Ovary (tissue), 9 donors: ENCODE measurements around the gene DCUN1D1. TPM values are rescaled to one million over a fixed set of nuclear protein-coding genes. Genes with fewer than 3 reads are reported as not detected.

Experiments
- DNase-seq, 5 donors: peaks; one replicate each; pipeline ENCODE4 v3.0.0-alpha.2; 2019 to 2020
- H3K27ac ChIP-seq, 2 donors: fragments of 200-600 bp; one replicate each; pipeline versions ENCODE4 v1.5.1 to v1.8.0; 2019 to 2022
- H3K27me3 ChIP-seq: fragments of 200-600 bp; one replicate; pipeline ENCODE4 v1.8.0; 2022
- H3K36me3 ChIP-seq: fragments of 200-600 bp; sonication (generic); one replicate; pipeline ENCODE4 v1.5.1; 2019
- H3K4me1 ChIP-seq: one replicate; pipeline ENCODE4 v1.8.1; 2013; ENCODE audit warnings: mild to moderate bottlenecking, moderate library complexity; ENCODE audit not compliant: insufficient read depth
- H3K4me3 ChIP-seq: fragments of 200-600 bp; sonication (generic); one replicate; pipeline ENCODE4 v1.5.1; 2017
- H3K9me3 ChIP-seq, 2 donors: fragments of 200-600 bp in 1 of 2; sonication (generic) in 1 of 2; one replicate each; pipeline versions ENCODE4 v1.5.1 to v1.8.1; 2013 to 2019; ENCODE audit warnings: mild to moderate bottlenecking in 1 of 2, moderate library complexity in 1 of 2
- EP300 ChIP-seq: sonication (generic); formaldehyde crosslinking; IDR thresholded peaks from one replicate; pipeline ENCODE4 v1.6.1; 2017; ENCODE audit warnings: antibody characterized with exemption
- POLR2A ChIP-seq: fragments of 450-650 bp; IDR thresholded peaks from one replicate; pipeline ENCODE4 v1.6.1; 2017; ENCODE audit warnings: antibody characterized with exemption, mild to moderate bottlenecking, moderate library complexity
- WGBS, 3 donors: extraction: QIAGEN DNeasy Blood & Tissue Kit in 1 of 3; methylation state at CpG; one replicate each; pipeline versions ENCODE4 v1.1.5 to v1.1.7; 2013 to 2017; 5-methylcytosine and 5-hydroxymethylcytosine counted together
- intact Hi-C, 4 donors: fragments of 100-400 bp; cut with DNase I; formaldehyde crosslinking; loops; one replicate each; pipeline versions ENCODE4 v1.11.0 to v1.15.1; 2022 to 2023
- polyA plus RNA-seq, 2 donors: library from polyadenylated mRNA; stranded (reverse); fragments of 200-250 nt in 1 of 2; fragments of 350-450 nt in 1 of 2; fragmentation: Illumina TruSeq in 1 of 2; extraction: RNeasy Lipid Tissue Mini Kit (QIAGEN cat#74804) in 1 of 2; gene quantifications; one replicate each; pipeline ENCODE4 v1.2.3, GENCODE V29; 2013 to 2014
- total RNA-seq, 7 donors: library from RNA; depleted of rRNA in 2 of 7; stranded (reverse); fragments of >200 nt in 2 of 7; fragmentation: NEBNext Ultra II Directional in 3 of 7; extraction: Animal tissue kit (Norgen Biotek cat#: 25700) in 3 of 7; gene quantifications; one replicate each; pipeline versions ENCODE4 v1.1.0 to v1.2.4, GENCODE V29; 2016 to 2023
- TF ChIP-seq, protein P1 (sequence below), 3 donors: fragments of 450-650 bp in 2 of 3; fragments of 200-600 bp in 1 of 3; IDR thresholded peaks; one replicate each; pipeline versions ENCODE4 v1.5.1 to v1.8.0; 2016 to 2022; ENCODE audit warnings: antibody characterized with exemption in 3 of 3, mild to moderate bottlenecking in 1 of 3
- donor health status: DM: no; HTN: no; CAD: no; lungs with moderate emphysema.
- donor health status: DM: no; HTN: no; CAD: no.
- donor health status: Bipolar disorder and iron deficiency.
- donor health status: DM: yes; HTN: yes; CAD: no.
- donor health status: DM: no; HTN: no; CAD: no.
- donor health status: DM: yes; HTN: yes; CAD: no.

Gene DCUN1D1
- total and polyA plus RNA-seq, 9 donors = 7.7 to 42.7 (median 40.2) TPM

GRCh38 chr3:182957676-182958266 is 22.6 kb downstream of the DCUN1D1 start:
- intact Hi-C loops = no loop called here
- WGBS, 3 donors = 89 to 91% (median 91%) methylated on average over 4 of the region's 4 CpGs
- no peak for TF ChIP-seq POLR2A
- TF ChIP-seq, protein P1, sequence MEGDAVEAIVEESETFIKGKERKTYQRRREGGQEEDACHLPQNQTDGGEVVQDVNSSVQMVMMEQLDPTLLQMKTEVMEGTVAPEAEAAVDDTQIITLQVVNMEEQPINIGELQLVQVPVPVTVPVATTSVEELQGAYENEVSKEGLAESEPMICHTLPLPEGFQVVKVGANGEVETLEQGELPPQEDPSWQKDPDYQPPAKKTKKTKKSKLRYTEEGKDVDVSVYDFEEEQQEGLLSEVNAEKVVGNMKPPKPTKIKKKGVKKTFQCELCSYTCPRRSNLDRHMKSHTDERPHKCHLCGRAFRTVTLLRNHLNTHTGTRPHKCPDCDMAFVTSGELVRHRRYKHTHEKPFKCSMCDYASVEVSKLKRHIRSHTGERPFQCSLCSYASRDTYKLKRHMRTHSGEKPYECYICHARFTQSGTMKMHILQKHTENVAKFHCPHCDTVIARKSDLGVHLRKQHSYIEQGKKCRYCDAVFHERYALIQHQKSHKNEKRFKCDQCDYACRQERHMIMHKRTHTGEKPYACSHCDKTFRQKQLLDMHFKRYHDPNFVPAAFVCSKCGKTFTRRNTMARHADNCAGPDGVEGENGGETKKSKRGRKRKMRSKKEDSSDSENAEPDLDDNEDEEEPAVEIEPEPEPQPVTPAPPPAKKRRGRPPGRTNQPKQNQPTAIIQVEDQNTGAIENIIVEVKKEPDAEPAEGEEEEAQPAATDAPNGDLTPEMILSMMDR (IDR thresholded peaks at IDR 0.05) = no peak
- no peak for TF ChIP-seq EP300

GRCh38 chr3:182957226-182957625 is 23.1 kb downstream of the DCUN1D1 start:
- H3K27me3 ChIP-seq = no peaks in the 10 kb centered on the region

More at GRCh38 chr3:182957676-182958266, 22.6 kb downstream of the DCUN1D1 start:
- Histone ChIP-seq H3K36me3 (no peaks in the 10 kb centered on the region), H3K27me3 (no peaks in the 10 kb centered on the region), H3K4me3 (no peak overlapping the region), H3K4me1 (peaks cover 2% of the 10 kb centered on the region), H3K27ac (no peak overlapping the region), H3K9me3 (no peaks in the 10 kb centered on the region)
- no peak for DNase-seq

GRCh38 chr3:182954553-182955235 is 25.6 kb downstream of the DCUN1D1 start:
- intact Hi-C loops = no loop called here
- no peaks in the 10 kb centered on the region for H3K36me3 ChIP-seq
- H3K9me3 ChIP-seq = no peaks in the 10 kb centered on the region
- H3K4me3 ChIP-seq = no peak overlapping the region
- DNase-seq = no peak
- 83 to 90% (median 90%) methylated on average over 9 of the region's 9 CpGs for WGBS, 3 donors
- no peak overlapping the region for H3K27ac ChIP-seq
- no peak for TF ChIP-seq POLR2A
- no peak for TF ChIP-seq EP300
- TF ChIP-seq, protein P1 (IDR thresholded peaks at IDR 0.05) = no peak
- H3K4me1 ChIP-seq = no peaks in the 10 kb centered on the region
- H3K27me3 ChIP-seq = no peaks in the 10 kb centered on the region

More at GRCh38 chr3:182957226-182957625, 23.1 kb downstream of the DCUN1D1 start:
- Histone ChIP-seq H3K4me1 (no peaks in the 10 kb centered on the region), H3K4me3 (no peak overlapping the region), H3K36me3 (no peaks in the 10 kb centered on the region), H3K9me3 (no peaks in the 10 kb centered on the region), H3K27ac (no peak overlapping the region)
- 88 to 94% (median 94%) methylated on average over 5 of the region's 5 CpGs for WGBS, 3 donors
- TF ChIP-seq EP300 (no peak), POLR2A (no peak)
- TF ChIP-seq, protein P1 (IDR thresholded peaks at IDR 0.05) = no peak
- intact Hi-C loops = no loop called here
- DNase-seq = no peak

DNA sequence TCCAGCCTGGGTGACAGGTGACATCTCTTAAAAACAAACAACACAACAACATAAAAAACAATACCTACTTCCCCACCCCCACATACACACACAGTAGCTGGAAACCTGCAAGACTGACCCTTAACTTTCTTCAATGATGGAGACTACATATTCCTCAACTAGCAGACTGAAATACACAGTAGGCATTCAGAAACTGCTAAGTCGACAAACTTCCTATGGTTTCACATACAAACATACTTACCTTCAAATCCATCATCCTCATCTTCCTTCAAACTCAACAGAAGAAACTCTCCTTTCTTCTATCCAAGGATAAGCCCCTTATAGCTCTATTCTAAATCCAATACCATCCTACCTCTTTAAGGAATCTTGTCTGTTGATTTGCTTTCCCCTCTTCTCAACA is 30.6 kb downstream of the DCUN1D1 start:
- Histone ChIP-seq H3K9me3 (no peaks in the 10 kb centered on the region), H3K4me3 (no peak overlapping the region), H3K27ac (no peak overlapping the region), H3K36me3 (no peaks in the 10 kb centered on the region), H3K4me1 (peaks cover 1% of the 10 kb centered on the region), H3K27me3 (no peaks in the 10 kb centered on the region)
- WGBS, 3 donors = 95 to 100% (median 97%) methylated on average over 1 of the region's 1 CpG
- no peak for DNase-seq
- no peak for TF ChIP-seq POLR2A
- TF ChIP-seq EP300 = no peak
- TF ChIP-seq, protein P1 (IDR thresholded peaks at IDR 0.05) = no peak
- intact Hi-C loops = no loop called here
